Neural cell (in vitro differentiated cells): ENCODE results near the gene RAP1GAP2.

Experiments
- CTCF ChIP-seq: fragments of 450-650 bp; IDR thresholded peaks from 2 replicates; pipeline ENCODE4 v1.5.1; 2014; ENCODE audit warnings: antibody characterized with exemption, mild to moderate bottlenecking, moderate library complexity; ENCODE audit not compliant: poor library complexity, severe bottlenecking
- EP300 ChIP-seq: fragments of 450-650 bp; conservative IDR thresholded peaks from 2 replicates; pipeline ENCODE4 v1.6.1; 2014; ENCODE audit warnings: antibody characterized with exemption, mild to moderate bottlenecking, moderate library complexity; ENCODE audit not compliant: poor library complexity, severe bottlenecking
- EZH2 ChIP-seq: fragments of 200-600, 300-800 bp; shearing (Covaris generic), sonication (generic); IDR thresholded peaks from 2 replicates; pipeline ENCODE4 v1.6.1; 2014; ENCODE audit warnings: antibody characterized with exemption, low read length, borderline replicate concordance, mild to moderate bottlenecking; ENCODE audit not compliant: insufficient read depth, poor library complexity, severe bottlenecking
- POLR2AphosphoS5 ChIP-seq: IDR thresholded peaks from 2 replicates; pipeline ENCODE4 v1.6.1; 2012
- REST ChIP-seq: IDR thresholded peaks from 2 replicates; pipeline ENCODE4 v1.6.1; 2012; ENCODE audit warnings: borderline replicate concordance
- SMC3 ChIP-seq: fragments of 450-650 bp; conservative IDR thresholded peaks from 2 replicates; pipeline ENCODE4 v1.6.1; 2014; ENCODE audit warnings: antibody characterized with exemption, mild to moderate bottlenecking, moderate library complexity; ENCODE audit not compliant: poor library complexity

GRCh38 chr17:2892305-2892971, 96.2 kb downstream of the RAP1GAP2 start:
- TF ChIP-seq CTCF (no peak), REST (no peak), EP300 (no peak), EZH2 (no peak), POLR2AphosphoS5 (no peak), SMC3 (no peak)
